ENCODE measurements around the gene MEMO1. TPM values are rescaled to one million over a fixed set of nuclear protein-coding genes. Genes with fewer than 3 reads are reported as not detected.

Gene MEMO1
- total RNA-seq, 1 experiment from 2014 or later, result 49.5 TPM

DNA sequence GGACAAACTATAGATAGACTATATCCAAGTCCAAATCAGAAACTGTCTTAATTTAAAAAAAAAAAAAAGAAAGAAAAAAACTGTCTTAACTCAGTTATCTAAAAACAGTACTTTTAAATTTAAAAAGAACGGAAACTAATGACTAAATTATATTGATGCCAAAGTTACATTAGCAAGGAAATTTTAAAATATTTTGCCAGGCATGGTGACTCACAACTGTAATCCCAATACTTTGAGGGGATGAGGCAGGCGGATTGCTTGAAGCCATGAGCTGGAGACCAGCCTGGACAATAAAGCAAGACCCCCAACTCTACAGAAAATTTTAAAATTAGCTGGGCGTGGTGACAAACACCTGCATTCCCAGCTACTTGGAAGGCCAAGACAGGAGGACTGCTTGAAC is 30.9 kb downstream of the MEMO1 start:
- no peak overlapping the region for H2AFZ ChIP-seq (ENCODE audit: low read length)
- 0 out of 2 replicates have a peak, but pooled peaks cover 11% of the 10 kb centered on the region for H4K20me1 ChIP-seq (ENCODE audit: low read length)
- intact Hi-C loops (cut with micrococcal nuclease), result no loop called here
- H3F3A ChIP-seq (ENCODE audit: low read length, unreplicated experiment), result no peaks in the 10 kb centered on the region
- DNase-seq (no peak), ATAC-seq (no peak)
- no peaks in the 10 kb centered on the region for H3K36me3 ChIP-seq (ENCODE audit: low read depth, low read length)
- peaks cover 90% of the 10 kb centered on the region for H3K79me2 ChIP-seq (ENCODE audit: low read length)
- H3K27me3 ChIP-seq (ENCODE audit: low read length), result no peaks in the 10 kb centered on the region
- no peaks in the 10 kb centered on the region for H3K9me2 ChIP-seq (replicated peaks; ENCODE audit: low read length)
- CTCF ChIA-PET, result no interaction called here
- H3K27ac ChIP-seq (ENCODE audit: low read length), result no peak overlapping the region
- H3K4me3 ChIP-seq (ENCODE audit: low read length), result no peak overlapping the region
- POLR2A ChIA-PET (ENCODE audit: unreplicated experiment), result no interaction called here
- TF ChIP-seq EZH2phosphoT487 (IDR thresholded peaks at IDR 0.05; ENCODE audit: borderline replicate concordance, low read length) (no peak), EZH2 (IDR thresholded peaks at IDR 0.05; ENCODE audit: low read length, unreplicated experiment) (no peak), CTCF (conservative IDR thresholded peaks at IDR 0.05; ENCODE audit: low read depth, low read length) (no peak)
- H3K9me3 ChIP-seq (ENCODE audit: low read length), result no peaks in the 10 kb centered on the region
- no peak overlapping the region for H3K9ac ChIP-seq (ENCODE audit: low read length)
- no TSS peak for BruUV-seq (replicated peaks)
- no peak overlapping the region for H3K4me2 ChIP-seq (ENCODE audit: low read length)
- H3K4me1 ChIP-seq (ENCODE audit: insufficient read depth, low read length), result no peaks in the 10 kb centered on the region

- Histone ChIP-seq H3K9ac (ENCODE audit: low read length) (no peak overlapping the region), H3K27me3 (ENCODE audit: low read length) (no peaks in the 10 kb centered on the region), H3K4me2 (ENCODE audit: low read length) (no peak overlapping the region), H3K4me1 (ENCODE audit: insufficient read depth, low read length) (no peaks in the 10 kb centered on the region), H3F3A (ENCODE audit: low read length, unreplicated experiment) (no peaks in the 10 kb centered on the region), H3K36me3 (ENCODE audit: low read depth, low read length) (no peaks in the 10 kb centered on the region), H3K9me2 (replicated peaks; ENCODE audit: low read length) (no peaks in the 10 kb centered on the region), H3K27ac (ENCODE audit: low read length) (no peak overlapping the region), H2AFZ (ENCODE audit: low read length) (no peak overlapping the region), H3K9me3 (ENCODE audit: low read length) (no peaks in the 10 kb centered on the region), H3K79me2 (ENCODE audit: low read length) (peaks cover 89% of the 10 kb centered on the region), H3K4me3 (ENCODE audit: low read length) (no peak overlapping the region), H4K20me1 (ENCODE audit: low read length) (0 out of 2 replicates have a peak, but pooled peaks cover 9% of the 10 kb centered on the region)
- BruUV-seq (replicated peaks), result no TSS peak
- DNase-seq (no peak), ATAC-seq (no peak)
- intact Hi-C loops (cut with micrococcal nuclease), result no loop called here
- no peak for TF ChIP-seq EZH2 (IDR thresholded peaks at IDR 0.05; ENCODE audit: low read length, unreplicated experiment)
- TF ChIP-seq EZH2phosphoT487 (IDR thresholded peaks at IDR 0.05; ENCODE audit: borderline replicate concordance, low read length), result no peak
- TF ChIP-seq CTCF (conservative IDR thresholded peaks at IDR 0.05; ENCODE audit: low read depth, low read length), result no peak
- POLR2A ChIA-PET (ENCODE audit: unreplicated experiment), result no interaction called here
- CTCF ChIA-PET, result no interaction called here
These were observed 31.8 kb downstream of the MEMO1 start for GRCh38 chr2:31979018-31979417.

- TF ChIP-seq CTCF (conservative IDR thresholded peaks at IDR 0.05; ENCODE audit: low read depth, low read length), result no peak
- no peak for TF ChIP-seq EZH2 (IDR thresholded peaks at IDR 0.05; ENCODE audit: low read length, unreplicated experiment)
- TF ChIP-seq EZH2phosphoT487 (IDR thresholded peaks at IDR 0.05; ENCODE audit: borderline replicate concordance, low read length), result no peak
- no peak overlapping the region for H3K4me3 ChIP-seq (ENCODE audit: low read length)
- H3K27me3 ChIP-seq (ENCODE audit: low read length), result no peaks in the 10 kb centered on the region
- BruUV-seq (replicated peaks), result no TSS peak
- no peak overlapping the region for H2AFZ ChIP-seq (ENCODE audit: low read length)
- ChIA-PET CTCF (no interaction called here), POLR2A (ENCODE audit: unreplicated experiment) (no interaction called here)
- no peaks in the 10 kb centered on the region for H3K36me3 ChIP-seq (ENCODE audit: low read depth, low read length)
- no peak overlapping the region for H3K4me2 ChIP-seq (ENCODE audit: low read length)
- no peaks in the 10 kb centered on the region for H3K9me3 ChIP-seq (ENCODE audit: low read length)
- no peaks in the 10 kb centered on the region for H3K9me2 ChIP-seq (replicated peaks; ENCODE audit: low read length)
- H3K79me2 ChIP-seq (ENCODE audit: low read length), result peaks cover 87% of the 10 kb centered on the region
- H3K9ac ChIP-seq (ENCODE audit: low read length), result no peak overlapping the region
- H3K4me1 ChIP-seq (ENCODE audit: insufficient read depth, low read length), result no peaks in the 10 kb centered on the region
- no peaks in the 10 kb centered on the region for H3F3A ChIP-seq (ENCODE audit: low read length, unreplicated experiment)
- DNase-seq, result no peak
- no peak overlapping the region for H3K27ac ChIP-seq (ENCODE audit: low read length)
- 0 out of 2 replicates have a peak, but pooled peaks cover 5% of the 10 kb centered on the region for H4K20me1 ChIP-seq (ENCODE audit: low read length)
- intact Hi-C loops (cut with micrococcal nuclease), result no loop called here
- no peak for ATAC-seq
These were observed 32.4 kb downstream of the MEMO1 start for GRCh38 chr2:31978436-31978835.

Measured in PC-3 (cell line).